GM12873 (cell line): ENCODE measurements around the gene MYH6.

Experiments used
- TF ChIP-seq, protein P1 (sequence below): IDR thresholded peaks from 2 replicates; pipeline ENCODE4 v1.5.1; 2012; ENCODE audit warnings: low read depth, mild to moderate bottlenecking, moderate library complexity, low read length, control low read depth; ENCODE audit not compliant: insufficient read depth; ENCODE audit errors: missing control alignments

The MYH6 gene

DNA sequence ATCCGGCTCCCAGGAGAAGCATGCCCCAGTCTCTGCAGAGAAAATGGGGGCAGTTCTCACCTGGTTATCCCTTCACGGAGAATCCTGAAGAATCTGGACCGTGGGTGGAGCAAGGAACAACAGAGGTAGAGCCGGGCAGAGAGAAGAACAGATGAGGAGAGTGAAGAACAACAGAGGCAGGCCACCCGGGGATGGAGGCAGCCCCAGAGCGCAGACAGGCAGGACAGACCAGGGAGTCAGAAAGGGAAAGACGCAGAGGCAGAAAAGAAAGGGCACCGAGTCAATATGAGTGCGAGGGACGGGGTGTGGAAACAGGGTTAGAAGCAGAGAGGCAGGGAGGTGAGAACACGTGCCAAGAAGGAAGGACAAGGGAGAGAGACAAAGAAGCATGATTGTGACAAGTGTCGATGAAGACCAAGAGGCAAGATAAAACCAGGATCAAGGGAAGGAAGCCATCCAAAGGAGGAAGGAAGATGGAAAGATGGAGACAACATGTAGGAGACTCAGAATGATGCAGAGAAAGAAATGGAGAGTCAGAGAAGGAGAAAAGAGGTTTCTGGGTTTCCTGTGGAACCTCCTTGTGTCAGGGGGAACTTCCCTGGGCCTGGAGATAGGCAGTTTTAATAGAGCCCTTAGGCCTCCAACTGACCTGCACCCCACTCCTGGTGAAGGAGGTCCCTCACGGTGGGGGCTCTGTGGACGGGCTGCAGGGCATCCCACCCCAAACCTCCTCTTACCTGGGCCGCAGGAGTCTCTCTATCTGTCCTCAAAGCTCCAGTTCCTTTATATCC lies at the start of gene MYH6:
Gene MYH6, minus strand, starts transcription at position 758 of the 791 bp plus-strand sequence. CDS start 1,050 bp downstream, outside the sequence.
- TF ChIP-seq, protein P1, sequence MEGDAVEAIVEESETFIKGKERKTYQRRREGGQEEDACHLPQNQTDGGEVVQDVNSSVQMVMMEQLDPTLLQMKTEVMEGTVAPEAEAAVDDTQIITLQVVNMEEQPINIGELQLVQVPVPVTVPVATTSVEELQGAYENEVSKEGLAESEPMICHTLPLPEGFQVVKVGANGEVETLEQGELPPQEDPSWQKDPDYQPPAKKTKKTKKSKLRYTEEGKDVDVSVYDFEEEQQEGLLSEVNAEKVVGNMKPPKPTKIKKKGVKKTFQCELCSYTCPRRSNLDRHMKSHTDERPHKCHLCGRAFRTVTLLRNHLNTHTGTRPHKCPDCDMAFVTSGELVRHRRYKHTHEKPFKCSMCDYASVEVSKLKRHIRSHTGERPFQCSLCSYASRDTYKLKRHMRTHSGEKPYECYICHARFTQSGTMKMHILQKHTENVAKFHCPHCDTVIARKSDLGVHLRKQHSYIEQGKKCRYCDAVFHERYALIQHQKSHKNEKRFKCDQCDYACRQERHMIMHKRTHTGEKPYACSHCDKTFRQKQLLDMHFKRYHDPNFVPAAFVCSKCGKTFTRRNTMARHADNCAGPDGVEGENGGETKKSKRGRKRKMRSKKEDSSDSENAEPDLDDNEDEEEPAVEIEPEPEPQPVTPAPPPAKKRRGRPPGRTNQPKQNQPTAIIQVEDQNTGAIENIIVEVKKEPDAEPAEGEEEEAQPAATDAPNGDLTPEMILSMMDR = no peak

DNA sequence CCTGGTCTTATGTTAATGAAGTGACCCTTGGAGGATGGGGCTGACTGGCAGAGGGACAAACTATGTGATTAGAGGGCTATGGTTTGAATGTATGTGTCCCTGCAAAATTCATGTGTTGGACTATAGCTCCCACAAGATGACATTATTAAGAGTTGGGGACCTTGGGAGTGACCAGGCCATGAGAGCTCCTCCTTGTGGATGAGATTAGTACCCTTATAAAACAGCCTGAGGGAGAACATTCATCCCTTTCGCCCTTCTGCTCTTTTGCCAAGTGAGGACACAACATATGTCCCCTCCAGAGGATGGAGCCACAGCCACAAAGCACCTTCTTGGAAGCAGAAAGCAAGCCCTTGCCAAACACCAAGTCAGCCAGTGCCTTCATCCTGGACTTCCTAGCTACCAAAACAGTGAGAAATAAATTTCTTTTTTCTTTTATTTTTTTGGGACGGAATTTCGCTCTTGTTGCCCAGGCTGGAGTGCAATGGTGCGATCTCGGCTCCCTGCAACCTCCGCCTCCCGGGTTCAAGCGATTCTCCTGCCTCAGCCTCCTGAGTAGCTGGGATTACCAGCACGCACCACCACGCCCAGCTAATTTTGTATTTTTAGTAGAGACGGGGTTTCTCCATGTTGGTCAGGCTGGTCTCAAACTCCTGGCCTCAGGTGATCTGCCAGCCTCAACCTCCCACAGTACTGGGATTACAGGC lies 49.0 kb upstream of the MYH6 start:
- TF ChIP-seq, protein P1 = peak; percentile 40

DNA sequence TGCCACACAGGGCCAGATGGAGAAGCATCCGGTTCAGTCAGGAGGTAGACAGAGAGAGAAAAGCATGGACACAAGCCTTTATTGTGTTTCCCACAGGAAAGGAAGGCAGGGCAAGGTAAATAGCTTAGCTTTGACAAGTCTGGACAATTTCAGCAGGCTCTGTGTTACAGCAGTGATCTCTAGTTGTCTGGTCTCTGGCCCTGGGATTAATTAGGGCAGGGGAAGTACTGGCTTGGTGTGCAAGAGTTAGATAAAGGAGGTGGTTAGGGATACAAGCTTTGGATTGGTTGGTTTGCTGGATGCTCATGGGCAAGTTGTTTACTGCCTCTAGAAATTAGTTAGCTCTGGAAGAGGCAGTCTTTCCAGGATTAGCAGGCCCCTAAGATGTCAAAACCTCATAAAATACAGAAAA lies 46.4 kb upstream of the MYH6 start:
- TF ChIP-seq, protein P1 = no peak

DNA sequence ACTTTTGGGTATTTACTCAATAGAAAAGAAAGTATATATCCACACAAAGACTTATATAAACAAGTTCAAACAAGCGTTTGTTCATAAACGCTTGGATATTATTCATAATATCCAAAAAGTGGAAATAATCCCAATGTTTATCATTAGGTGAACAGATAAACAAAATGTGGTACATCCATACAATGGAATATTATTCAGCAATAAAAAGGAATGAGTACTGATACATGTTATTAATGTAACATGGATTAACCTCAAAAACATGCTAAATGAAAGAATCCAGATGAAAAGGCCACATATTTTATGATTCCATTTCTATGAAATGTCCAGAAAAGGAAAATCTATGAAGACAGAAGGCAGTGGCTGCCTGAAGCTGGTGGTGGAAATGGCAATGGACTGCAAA lies 44.2 kb upstream of the MYH6 start:
- TF ChIP-seq, protein P1 = no peak

DNA sequence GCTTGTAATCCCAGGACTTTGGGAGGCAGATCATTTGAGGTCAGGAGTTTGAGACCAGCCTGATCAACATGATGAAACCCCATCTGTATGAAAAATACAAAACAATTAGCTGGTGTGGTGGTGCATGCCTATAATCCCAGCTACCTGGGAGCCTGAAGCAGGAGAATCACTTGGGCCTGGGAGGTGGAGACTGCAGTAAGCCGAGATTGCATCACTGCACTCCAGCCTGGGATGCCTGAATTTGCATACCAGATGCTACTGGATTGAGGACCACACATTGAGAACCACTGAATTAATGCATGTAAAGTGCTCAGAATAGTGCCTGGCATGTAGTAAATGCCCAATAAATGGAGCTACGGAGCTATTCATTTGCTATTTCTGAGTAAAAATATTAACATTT lies 42.3 kb upstream of the MYH6 start:
- TF ChIP-seq, protein P1 = no peak

DNA sequence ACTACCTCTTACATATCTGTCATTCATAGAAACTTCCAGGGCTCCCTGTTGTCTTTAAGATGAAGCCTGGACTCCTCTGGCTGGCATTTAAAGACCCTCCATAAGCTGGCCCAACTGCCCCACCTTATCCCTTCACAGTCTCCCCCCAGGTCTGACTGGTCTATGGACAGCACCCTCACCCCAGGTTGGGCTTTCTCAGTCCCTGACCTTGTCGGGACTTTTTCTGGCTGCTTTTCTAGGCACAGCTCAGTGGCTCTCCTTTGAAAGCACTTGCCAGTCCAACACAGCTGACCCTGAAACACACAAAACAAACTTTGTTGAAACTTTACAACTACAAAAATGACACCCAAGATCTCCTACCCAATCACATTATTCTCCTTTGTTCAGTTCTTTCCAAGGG lies 41.2 kb upstream of the MYH6 start:
- TF ChIP-seq, protein P1 = no peak
